HepG2 (cell line): ENCODE data around the gene IL1A. TPM values are rescaled to one million over a fixed set of nuclear protein-coding genes. Genes with fewer than 3 reads are reported as not detected.
A peak's percentile ranks its signal among the peaks of the same experiment; 100 is the strongest.

Source experiments
- KLF11 ChIP-seq: IDR thresholded peaks from 2 replicates; pipeline ENCODE4 v1.6.1; 2016; ENCODE audit warnings: missing compliant biosample characterization
- MATR3 ChIP-seq: sonication (generic); formaldehyde crosslinking; IDR thresholded peaks from 2 replicates; pipeline ENCODE4 v1.4.0; 2020; ENCODE audit warnings: missing genetic modification reagents
- PRMT3 ChIP-seq: sonication (generic); formaldehyde crosslinking; IDR thresholded peaks from 2 replicates; pipeline ENCODE4 v1.8.1; 2022; ENCODE audit warnings: low read depth, mild to moderate bottlenecking, moderate library complexity, missing genetic modification reagents, borderline replicate concordance
- SIN3A ChIP-seq: IDR thresholded peaks from 2 replicates; pipeline ENCODE4 v1.6.1; 2011; ENCODE audit warnings: low read depth, mild to moderate bottlenecking, control low read depth, low read length, borderline replicate concordance
- ZNF101 ChIP-seq: sonication (generic); formaldehyde crosslinking; IDR thresholded peaks from 2 replicates; pipeline ENCODE4 v1.4.0; 2020; ENCODE audit warnings: mild to moderate bottlenecking, low read depth, missing genetic modification reagents, borderline replicate concordance
- ZNF326 ChIP-seq: sonication (generic); formaldehyde crosslinking; IDR thresholded peaks from 2 replicates; pipeline ENCODE4 v1.4.0; 2020; ENCODE audit warnings: missing genetic modification reagents, borderline replicate concordance
- ZNF484 ChIP-seq: sonication (generic); formaldehyde crosslinking; IDR thresholded peaks from 2 replicates; pipeline ENCODE4 v1.5.1; 2020; ENCODE audit warnings: mild to moderate bottlenecking, low read depth, missing genetic modification reagents, borderline replicate concordance
- ZNF660 ChIP-seq: sonication (generic); formaldehyde crosslinking; IDR thresholded peaks from 2 replicates; pipeline ENCODE4 v1.5.1; 2020; ENCODE audit warnings: mild to moderate bottlenecking, low read depth, missing genetic modification reagents, borderline replicate concordance
- ZNF709 ChIP-seq: sonication (generic); formaldehyde crosslinking; IDR thresholded peaks from 2 replicates; pipeline ENCODE4 v1.5.0; 2020; ENCODE audit warnings: mild to moderate bottlenecking, missing genetic modification reagents
- ZNF75D ChIP-seq: sonication (generic); formaldehyde crosslinking; IDR thresholded peaks from 2 replicates; pipeline ENCODE4 v1.8.1; 2023; ENCODE audit warnings: missing genetic modification reagents, mild to moderate bottlenecking, borderline replicate concordance
- polyA plus RNA-seq, 8 experiments: library from polyadenylated mRNA; depleted of rRNA in 3 of 8; stranded (reverse) in 7 of 8; unstranded in 1 of 8; fragments of >200 nt; fragmentation: Illumina TruSeq in 4 of 8; extraction: Trizol in 4 of 8; gene quantifications; 2 replicates each; pipeline versions ENCODE4 v1.2.1 to v1.2.3, GENCODE V29; 2011 to 2016; ENCODE audit warnings: low read depth in 4 of 8, missing spikeins in 1 of 8, mixed read lengths in 1 of 8; ENCODE audit not compliant: insufficient read depth in 1 of 8
- total RNA-seq, 5 experiments: library from RNA; depleted of rRNA; stranded (reverse); fragments of >200 nt; fragmentation: Illumina TruSeq; extraction: Trizol; gene quantifications; 2 replicates each; pipeline ENCODE4 v1.2.3, GENCODE V29; 2016; ENCODE audit warnings: low read depth in 1 of 5
- TF ChIP-seq, protein P1 (sequence below): IDR thresholded peaks from 2 replicates; pipeline ENCODE4 v1.6.1; 2016; ENCODE audit warnings: low read depth
- TF ChIP-seq, protein P2 (sequence below): sonication (generic); formaldehyde crosslinking; IDR thresholded peaks from 2 replicates; pipeline ENCODE4 v1.4.0; 2020; ENCODE audit warnings: mild to moderate bottlenecking, missing genetic modification reagents, borderline replicate concordance
- TF ChIP-seq, protein P3 (sequence below): sonication (generic); formaldehyde crosslinking; IDR thresholded peaks from 2 replicates; pipeline ENCODE4 v1.4.0; 2020; ENCODE audit warnings: missing genetic modification reagents, borderline replicate concordance
- TF ChIP-seq, protein P4 (sequence below): sonication (generic); formaldehyde crosslinking; conservative IDR thresholded peaks from 2 replicates; pipeline ENCODE4 v1.4.0; 2020; ENCODE audit warnings: missing genetic modification reagents
- TF ChIP-seq, protein P5 (sequence below): sonication (generic); formaldehyde crosslinking; IDR thresholded peaks from 2 replicates; pipeline ENCODE4 v1.4.0; 2020; ENCODE audit warnings: missing genetic modification reagents

Gene IL1A
- total and polyA plus RNA-seq, 2 of the 13 experiments (the other 11 are each of a cell fraction or from before 2014, with no cell fraction given): not detected

- TF ChIP-seq PRMT3 (CRISPR knock-in tag) (no peak), ZNF709 (0 out of 2 replicates have a peak, but pooled peaks have one; percentile 66), ZNF326 (CRISPR knock-in tag) (no peak), ZNF660 (no peak), ZNF101 (CRISPR knock-in tag) (no peak), SIN3A (no peak), KLF11 (CRISPR knock-in tag) (peak; percentile 88; the same call in 1 of the 2 replicates), ZNF75D (CRISPR knock-in tag) (no peak), MATR3 (CRISPR knock-in tag) (no peak), ZNF484 (CRISPR knock-in tag) (no peak)
- TF ChIP-seq, protein P1, sequence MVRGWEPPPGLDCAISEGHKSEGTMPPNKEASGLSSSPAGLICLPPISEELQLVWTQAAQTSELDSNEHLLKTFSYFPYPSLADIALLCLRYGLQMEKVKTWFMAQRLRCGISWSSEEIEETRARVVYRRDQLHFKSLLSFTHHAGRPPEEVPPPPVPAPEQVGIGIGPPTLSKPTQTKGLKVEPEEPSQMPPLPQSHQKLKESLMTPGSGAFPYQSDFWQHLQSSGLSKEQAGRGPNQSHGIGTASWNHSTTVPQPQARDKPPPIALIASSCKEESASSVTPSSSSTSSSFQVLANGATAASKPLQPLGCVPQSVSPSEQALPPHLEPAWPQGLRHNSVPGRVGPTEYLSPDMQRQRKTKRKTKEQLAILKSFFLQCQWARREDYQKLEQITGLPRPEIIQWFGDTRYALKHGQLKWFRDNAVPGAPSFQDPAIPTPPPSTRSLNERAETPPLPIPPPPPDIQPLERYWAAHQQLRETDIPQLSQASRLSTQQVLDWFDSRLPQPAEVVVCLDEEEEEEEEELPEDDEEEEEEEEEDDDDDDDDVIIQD (CRISPR knock-in tag): peak; percentile 67; the same call in 1 of the 2 replicates
- TF ChIP-seq, protein P2, sequence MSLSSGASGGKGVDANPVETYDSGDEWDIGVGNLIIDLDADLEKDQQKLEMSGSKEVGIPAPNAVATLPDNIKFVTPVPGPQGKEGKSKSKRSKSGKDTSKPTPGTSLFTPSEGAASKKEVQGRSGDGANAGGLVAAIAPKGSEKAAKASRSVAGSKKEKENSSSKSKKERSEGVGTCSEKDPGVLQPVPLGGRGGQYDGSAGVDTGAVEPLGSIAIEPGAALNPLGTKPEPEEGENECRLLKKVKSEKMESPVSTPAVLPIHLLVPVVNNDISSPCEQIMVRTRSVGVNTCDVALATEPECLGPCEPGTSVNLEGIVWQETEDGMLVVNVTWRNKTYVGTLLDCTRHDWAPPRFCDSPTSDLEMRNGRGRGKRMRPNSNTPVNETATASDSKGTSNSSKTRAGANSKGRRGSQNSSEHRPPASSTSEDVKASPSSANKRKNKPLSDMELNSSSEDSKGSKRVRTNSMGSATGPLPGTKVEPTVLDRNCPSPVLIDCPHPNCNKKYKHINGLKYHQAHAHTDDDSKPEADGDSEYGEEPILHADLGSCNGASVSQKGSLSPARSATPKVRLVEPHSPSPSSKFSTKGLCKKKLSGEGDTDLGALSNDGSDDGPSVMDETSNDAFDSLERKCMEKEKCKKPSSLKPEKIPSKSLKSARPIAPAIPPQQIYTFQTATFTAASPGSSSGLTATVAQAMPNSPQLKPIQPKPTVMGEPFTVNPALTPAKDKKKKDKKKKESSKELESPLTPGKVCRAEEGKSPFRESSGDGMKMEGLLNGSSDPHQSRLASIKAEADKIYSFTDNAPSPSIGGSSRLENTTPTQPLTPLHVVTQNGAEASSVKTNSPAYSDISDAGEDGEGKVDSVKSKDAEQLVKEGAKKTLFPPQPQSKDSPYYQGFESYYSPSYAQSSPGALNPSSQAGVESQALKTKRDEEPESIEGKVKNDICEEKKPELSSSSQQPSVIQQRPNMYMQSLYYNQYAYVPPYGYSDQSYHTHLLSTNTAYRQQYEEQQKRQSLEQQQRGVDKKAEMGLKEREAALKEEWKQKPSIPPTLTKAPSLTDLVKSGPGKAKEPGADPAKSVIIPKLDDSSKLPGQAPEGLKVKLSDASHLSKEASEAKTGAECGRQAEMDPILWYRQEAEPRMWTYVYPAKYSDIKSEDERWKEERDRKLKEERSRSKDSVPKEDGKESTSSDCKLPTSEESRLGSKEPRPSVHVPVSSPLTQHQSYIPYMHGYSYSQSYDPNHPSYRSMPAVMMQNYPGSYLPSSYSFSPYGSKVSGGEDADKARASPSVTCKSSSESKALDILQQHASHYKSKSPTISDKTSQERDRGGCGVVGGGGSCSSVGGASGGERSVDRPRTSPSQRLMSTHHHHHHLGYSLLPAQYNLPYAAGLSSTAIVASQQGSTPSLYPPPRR (CRISPR knock-in tag): no peak; the same call in 1 of the 2 replicates
- TF ChIP-seq, protein P3, sequence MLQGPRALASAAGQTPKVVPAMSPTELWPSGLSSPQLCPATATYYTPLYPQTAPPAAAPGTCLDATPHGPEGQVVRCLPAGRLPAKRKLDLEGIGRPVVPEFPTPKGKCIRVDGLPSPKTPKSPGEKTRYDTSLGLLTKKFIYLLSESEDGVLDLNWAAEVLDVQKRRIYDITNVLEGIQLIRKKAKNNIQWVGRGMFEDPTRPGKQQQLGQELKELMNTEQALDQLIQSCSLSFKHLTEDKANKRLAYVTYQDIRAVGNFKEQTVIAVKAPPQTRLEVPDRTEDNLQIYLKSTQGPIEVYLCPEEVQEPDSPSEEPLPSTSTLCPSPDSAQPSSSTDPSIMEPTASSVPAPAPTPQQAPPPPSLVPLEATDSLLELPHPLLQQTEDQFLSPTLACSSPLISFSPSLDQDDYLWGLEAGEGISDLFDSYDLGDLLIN: no peak
- TF ChIP-seq, protein P4, sequence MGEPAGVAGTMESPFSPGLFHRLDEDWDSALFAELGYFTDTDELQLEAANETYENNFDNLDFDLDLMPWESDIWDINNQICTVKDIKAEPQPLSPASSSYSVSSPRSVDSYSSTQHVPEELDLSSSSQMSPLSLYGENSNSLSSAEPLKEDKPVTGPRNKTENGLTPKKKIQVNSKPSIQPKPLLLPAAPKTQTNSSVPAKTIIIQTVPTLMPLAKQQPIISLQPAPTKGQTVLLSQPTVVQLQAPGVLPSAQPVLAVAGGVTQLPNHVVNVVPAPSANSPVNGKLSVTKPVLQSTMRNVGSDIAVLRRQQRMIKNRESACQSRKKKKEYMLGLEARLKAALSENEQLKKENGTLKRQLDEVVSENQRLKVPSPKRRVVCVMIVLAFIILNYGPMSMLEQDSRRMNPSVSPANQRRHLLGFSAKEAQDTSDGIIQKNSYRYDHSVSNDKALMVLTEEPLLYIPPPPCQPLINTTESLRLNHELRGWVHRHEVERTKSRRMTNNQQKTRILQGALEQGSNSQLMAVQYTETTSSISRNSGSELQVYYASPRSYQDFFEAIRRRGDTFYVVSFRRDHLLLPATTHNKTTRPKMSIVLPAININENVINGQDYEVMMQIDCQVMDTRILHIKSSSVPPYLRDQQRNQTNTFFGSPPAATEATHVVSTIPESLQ (CRISPR knock-in tag): no peak; the same call in 1 of the 2 replicates
- TF ChIP-seq, protein P5, sequence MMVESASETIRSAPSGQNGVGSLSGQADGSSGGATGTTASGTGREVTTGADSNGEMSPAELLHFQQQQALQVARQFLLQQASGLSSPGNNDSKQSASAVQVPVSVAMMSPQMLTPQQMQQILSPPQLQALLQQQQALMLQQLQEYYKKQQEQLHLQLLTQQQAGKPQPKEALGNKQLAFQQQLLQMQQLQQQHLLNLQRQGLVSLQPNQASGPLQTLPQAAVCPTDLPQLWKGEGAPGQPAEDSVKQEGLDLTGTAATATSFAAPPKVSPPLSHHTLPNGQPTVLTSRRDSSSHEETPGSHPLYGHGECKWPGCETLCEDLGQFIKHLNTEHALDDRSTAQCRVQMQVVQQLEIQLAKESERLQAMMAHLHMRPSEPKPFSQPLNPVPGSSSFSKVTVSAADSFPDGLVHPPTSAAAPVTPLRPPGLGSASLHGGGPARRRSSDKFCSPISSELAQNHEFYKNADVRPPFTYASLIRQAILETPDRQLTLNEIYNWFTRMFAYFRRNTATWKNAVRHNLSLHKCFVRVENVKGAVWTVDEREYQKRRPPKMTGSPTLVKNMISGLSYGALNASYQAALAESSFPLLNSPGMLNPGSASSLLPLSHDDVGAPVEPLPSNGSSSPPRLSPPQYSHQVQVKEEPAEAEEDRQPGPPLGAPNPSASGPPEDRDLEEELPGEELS (CRISPR knock-in tag): peak; percentile 32; the same call in 1 of the 2 replicates
These were observed 57.7 kb downstream of the IL1A start (continued) for GRCh38 chr2:112726487-112727190.
